ENCODE measurements around the gene NIPAL3.
"Not testable (repeated sequence)": the region's sequence is repeated elsewhere in the genome, so short reads cannot be mapped to it uniquely, and the experiment has no call there.

The NIPAL3 gene

DNA sequence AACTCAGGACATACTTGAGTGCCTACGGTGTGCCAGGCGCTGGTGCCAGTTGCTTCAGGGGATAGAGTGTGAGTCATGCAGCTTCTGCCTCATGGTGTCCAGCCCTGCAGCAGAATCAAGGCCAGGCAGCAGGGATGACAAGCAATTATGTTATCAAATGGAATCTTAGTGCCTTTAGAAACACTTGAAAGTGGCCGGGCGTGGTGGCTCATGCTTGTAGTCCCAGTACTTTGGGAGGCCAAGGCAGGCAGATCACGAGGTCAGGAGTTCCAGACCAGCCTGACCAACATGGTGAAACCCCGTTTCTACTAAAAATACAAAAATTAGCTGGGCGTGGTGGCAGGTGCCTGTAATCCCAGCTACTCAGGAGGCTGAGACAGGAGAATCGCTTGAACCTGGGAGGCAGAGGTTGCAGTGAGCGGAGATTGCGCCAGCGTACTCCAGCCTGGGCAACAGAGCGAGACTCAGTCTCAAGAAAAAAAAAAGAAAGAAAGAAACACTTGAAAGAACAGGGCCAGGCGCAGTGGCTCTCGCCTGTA, 100.1 kb downstream of the NIPAL3 start:
- DNase-seq (ENCODE audit: low spot score) (peak; percentile 92), FAIRE-seq (peak; percentile 93)

- FAIRE-seq (no peak), DNase-seq (ENCODE audit: low spot score) (no peak)
These were observed 100.9 kb downstream of the NIPAL3 start for GRCh38 chr1:24516506-24516905.

GRCh38 chr1:24517898-24518297, 102.3 kb downstream of the NIPAL3 start:
- no peak for DNase-seq (ENCODE audit: low spot score)
- FAIRE-seq = no peak

GRCh38 chr1:24520282-24520681, 104.7 kb downstream of the NIPAL3 start:
- not testable (repeated sequence) for FAIRE-seq; DNase-seq (ENCODE audit: low spot score)

Measured in RCC 7860 (cell line).